NCI-H146 (cell line): ENCODE data around the gene ZNF544.

ENCODE experiments used
- DNase-seq: peaks from one replicate; lab custom pipeline; 2025; lab: John Stamatoyannopoulos, UW

The ZNF544 gene

DNA sequence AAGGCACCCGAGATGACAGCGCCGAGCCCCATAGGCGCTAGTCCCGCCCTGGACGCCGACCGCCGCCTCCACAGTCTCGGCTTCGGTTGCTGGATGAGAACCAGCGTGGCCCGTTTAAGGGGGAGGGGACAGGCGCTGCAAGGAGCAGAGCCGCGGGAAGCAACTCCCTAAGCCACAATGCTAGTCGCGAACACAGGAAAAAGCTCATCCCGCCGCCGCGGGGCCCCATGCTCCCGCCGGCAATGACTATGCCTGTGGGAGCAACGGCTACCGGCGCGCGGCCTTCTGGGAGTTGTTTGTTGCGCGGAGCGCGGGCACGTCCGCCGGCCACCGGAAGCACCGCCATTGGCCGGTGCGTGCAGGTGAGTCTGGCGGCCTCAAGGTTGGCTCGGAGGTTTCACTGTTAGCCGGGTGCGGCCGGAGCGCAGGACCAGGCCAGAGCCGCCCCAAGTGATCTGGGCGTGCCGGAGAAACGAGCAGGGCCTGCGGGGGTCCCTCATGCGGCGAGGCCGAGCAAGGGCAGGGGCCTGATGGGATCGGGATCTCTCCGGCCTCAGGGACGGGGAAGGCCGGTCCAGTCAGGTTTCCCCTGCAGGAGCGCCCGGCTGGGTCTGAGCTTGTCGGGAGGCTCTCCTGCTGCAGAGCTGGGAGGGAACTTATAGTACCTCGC, at the start of gene ZNF544:
ZNF544 (plus strand) TSS at position 330 of the 670 bp plus-strand sequence. CDS start 15,110 bp downstream, outside the sequence.
- DNase-seq: peak; percentile 91

- DNase-seq: peak; percentile 43
Observed at GRCh38 chr19:58181902-58182576, 46.7 kb upstream of the ZNF544 start.

GRCh38 chr19:58182577-58182988, 46.1 kb upstream of the ZNF544 start:
- DNase-seq: no peak

- peak; percentile 94 for DNase-seq
Observed at GRCh38 chr19:58182989-58183816, 45.5 kb upstream of the ZNF544 start, which contains the start of gene ZNF274. Gene ZNF274 (plus strand): TSS chr19:58183061. CDS start chr19:58183966, 905 bp downstream.

DNA sequence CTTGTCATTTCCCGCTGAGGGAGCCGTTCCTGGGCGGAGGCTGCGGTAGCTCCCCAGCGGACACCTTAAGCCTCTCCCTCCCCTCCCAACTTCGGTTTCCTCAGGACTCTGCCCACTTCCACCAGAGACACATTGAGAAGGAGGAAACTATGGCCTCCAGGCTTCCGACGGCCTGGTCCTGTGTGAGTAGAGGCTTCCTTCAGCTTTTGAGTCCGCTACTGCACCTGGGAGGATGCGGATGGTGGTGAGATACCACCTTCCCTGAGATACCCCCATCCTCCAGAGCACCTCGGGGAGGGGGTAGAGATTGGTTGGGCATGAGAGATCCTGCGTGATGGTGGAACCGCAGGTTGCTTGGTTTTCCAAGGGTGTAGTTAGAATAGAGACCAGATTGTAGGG, 44.9 kb upstream of the ZNF544 start:
- no peak for DNase-seq

GRCh38 chr19:58196901-58197616, 31.7 kb upstream of the ZNF544 start:
- DNase-seq: no peak

- DNase-seq: no peak
Observed at GRCh38 chr19:58203814-58204475, 24.8 kb upstream of the ZNF544 start.

GRCh38 chr19:58204566-58204965, 24.1 kb upstream of the ZNF544 start:
- no peak for DNase-seq

- DNase-seq: no peak
Observed at GRCh38 chr19:58209577-58209976, 19.1 kb upstream of the ZNF544 start.

DNA sequence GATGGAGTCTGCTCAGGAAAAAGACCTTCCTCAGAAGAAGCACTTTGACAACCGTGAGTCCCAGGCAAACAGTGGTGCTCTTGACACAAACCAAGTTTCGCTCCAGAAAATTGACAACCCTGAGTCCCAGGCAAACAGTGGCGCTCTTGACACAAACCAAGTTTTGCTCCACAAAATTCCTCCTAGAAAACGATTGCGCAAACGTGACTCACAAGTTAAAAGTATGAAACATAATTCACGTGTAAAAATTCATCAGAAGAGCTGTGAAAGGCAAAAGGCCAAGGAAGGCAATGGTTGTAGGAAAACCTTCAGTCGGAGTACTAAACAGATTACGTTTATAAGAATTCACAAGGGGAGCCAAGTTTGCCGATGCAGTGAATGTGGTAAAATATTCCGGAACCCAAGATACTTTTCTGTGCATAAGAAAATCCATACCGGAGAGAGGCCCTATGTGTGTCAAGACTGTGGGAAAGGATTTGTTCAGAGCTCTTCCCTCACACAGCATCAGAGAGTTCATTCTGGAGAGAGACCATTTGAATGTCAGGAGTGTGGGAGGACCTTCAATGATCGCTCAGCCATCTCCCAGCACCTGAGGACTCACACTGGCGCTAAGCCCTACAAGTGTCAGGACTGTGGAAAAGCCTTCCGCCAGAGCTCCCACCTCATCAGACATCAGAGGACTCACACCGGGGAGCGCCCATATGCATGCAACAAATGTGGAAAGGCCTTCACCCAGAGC, 16.2 kb upstream of the ZNF544 start:
- DNase-seq: no peak

- no peak for DNase-seq
Observed at GRCh38 chr19:58213075-58213369, 15.7 kb upstream of the ZNF544 start.

DNA sequence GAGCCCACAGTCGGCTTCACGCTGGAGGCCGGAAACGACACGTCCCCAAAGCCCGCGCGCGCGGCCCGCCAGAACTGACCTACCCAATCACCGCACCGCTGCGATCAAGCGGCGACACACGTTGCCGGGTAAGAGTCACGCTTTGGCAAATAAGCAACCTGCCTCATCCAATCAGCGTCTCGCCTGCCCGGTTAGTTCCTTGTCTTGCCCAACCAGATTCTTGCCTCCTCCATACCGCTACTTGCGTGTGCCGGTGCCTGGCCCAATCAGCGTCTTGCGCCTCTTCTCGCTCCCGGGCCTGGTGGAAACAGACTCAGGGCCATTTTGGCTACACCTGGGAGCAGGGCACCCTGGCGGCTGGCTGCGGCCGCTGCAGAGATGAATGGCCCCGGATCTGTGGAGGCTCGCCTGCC, 11.6 kb upstream of the ZNF544 start:
- DNase-seq: no peak

DNA sequence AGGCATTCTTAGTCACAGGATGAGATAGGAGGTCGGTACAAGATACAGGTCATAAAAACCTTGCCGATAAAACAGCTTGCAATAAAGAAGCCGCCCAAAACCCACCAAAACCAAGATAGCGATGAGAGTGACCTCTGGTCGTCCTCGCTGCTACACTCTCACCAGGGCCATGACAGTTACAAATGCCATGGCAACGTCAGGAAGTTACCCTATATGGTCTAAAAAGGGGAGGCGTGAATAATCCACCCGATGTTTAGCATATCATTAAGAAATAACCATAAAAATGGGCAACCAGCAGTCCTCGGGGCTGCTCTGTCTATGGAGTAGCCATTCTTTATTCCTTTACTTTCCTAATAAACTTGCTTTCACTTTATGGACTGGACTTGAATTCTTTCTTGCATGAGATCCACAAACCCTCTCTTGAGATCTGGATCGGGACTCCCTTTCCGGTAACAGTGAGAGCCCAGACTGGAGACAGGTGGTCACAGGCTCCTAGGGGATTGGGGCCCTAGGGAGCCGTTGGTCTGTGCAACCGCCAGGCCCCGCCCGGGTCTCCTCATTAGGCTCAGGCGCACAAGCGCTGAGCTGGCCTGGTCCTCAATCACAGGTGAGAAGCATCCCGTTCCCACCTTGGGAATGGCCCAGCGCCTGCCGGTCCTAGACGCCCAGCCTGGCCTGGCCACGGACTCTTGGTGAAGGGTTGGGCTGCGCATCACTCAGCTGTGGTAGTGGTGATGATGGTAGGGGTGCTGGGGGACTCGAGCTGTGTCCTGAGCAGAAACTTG, 10.9 kb upstream of the ZNF544 start:
- no peak for DNase-seq

DNA sequence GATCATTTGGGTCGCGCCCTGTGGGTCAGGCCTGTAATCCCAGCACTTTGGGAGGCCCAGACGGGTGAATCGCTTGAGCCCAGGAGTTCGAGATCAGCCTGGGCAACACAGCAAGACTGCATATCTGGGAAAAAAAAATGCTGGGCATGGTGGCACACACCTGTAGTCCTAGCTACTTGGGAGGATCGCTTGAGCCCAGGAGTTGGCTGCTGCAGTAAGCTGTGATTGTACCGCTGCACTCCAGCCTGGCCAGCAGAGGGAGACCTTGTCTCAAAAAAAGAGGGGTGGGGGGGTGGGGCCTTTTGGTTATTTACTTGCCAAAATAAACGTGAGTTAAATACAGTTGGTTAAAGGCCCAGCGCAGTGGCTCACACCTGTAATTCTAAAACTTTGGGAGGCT, 9.8 kb upstream of the ZNF544 start:
- peak; percentile 10 for DNase-seq

DNA sequence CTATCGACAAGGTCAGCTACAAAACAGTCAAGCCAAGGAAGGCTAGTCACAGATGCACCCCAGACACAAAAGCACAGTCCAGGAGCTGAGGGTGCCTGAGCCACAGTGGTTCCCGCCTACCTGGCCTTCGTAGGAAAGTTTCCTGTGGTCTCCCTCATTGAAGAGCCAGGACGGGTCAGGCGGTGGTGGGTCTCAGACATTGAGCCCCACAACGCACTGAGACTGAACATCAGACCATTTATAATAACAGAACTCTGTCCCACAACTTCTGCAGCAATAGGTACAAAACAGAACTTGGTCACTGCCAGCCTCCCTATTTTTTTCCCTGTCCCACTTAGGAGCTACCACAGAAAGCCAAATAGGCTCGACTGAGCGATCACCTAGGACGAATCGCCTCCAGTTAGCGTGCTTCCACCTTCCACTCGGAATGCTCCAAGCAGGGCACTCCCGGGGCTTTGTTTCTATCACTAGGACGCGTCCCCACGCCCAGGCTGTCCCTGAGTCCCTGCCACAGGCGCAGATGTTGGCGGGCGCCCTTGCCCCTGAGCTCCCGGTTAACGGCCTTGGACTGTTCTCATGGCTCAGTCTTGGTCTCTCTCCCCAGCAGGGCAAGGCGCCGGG, 640 bp upstream of the ZNF544 start:
- peak; percentile 76 for DNase-seq

- DNase-seq: peak; percentile 69
Observed at GRCh38 chr19:58229255-58229639, 533 bp downstream of the ZNF544 start.

DNA sequence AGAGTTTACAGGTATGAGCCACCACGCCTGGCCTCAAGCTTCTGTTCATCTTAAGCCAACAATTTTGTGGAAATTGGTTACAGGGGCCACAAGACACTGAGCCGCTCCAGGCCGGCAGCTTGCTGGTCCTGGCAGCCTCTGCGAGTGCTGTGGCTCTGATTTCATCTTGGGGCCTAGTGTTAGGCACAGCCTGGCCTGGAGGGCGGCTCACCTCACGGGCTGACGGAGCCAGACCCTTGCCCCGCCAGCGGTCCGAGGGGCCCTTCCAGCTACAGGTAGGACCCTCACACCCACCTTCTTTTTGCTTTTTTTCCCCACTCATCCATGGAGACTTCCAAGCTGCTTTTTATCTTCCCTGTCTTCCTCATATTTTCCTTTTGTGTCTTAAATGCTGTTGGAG, 8.6 kb downstream of the ZNF544 start:
- no peak for DNase-seq

GRCh38 chr19:58243351-58243750, 14.6 kb downstream of the ZNF544 start:
- no peak for DNase-seq

DNA sequence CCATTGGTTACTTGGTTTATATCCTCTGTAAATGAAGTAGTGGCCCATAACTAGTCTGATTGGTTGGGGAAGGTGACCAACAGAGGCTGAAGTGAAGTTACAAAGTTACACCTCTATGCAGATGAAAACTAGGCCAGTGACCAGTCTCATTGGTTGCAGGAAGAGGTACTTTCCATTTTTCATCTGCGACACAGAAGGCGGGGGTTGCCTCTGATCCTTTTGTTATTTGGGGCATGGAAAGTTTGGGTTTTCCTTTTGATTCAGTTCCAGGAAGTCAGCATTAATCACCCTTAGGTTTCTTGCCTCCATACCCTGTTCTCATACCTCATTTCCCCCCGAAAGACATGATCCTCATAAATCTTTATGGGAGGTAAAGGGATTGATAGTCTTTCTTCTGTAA, 20.2 kb downstream of the ZNF544 start:
- DNase-seq: no peak
